GM18505 (cell line): ENCODE data around the gene PPP3R1.
A peak's percentile ranks its signal among the peaks of the same experiment; 100 is the strongest.

Experiments
- ATAC-seq: cut with Tn5 transposase; IDR thresholded peaks from one replicate; pipeline ENCODE4 v1.9.1; 2021; ENCODE audit not compliant: unreplicated experiment
- POLR2A ChIP-seq: IDR thresholded peaks from 4 replicates; pipeline ENCODE4 v1.6.1; 2011; ENCODE audit warnings: borderline replicate concordance; ENCODE audit not compliant: insufficient read depth, insufficient read length; ENCODE audit errors: extremely low read depth

Gene PPP3R1, protein sequence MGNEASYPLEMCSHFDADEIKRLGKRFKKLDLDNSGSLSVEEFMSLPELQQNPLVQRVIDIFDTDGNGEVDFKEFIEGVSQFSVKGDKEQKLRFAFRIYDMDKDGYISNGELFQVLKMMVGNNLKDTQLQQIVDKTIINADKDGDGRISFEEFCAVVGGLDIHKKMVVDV

DNA sequence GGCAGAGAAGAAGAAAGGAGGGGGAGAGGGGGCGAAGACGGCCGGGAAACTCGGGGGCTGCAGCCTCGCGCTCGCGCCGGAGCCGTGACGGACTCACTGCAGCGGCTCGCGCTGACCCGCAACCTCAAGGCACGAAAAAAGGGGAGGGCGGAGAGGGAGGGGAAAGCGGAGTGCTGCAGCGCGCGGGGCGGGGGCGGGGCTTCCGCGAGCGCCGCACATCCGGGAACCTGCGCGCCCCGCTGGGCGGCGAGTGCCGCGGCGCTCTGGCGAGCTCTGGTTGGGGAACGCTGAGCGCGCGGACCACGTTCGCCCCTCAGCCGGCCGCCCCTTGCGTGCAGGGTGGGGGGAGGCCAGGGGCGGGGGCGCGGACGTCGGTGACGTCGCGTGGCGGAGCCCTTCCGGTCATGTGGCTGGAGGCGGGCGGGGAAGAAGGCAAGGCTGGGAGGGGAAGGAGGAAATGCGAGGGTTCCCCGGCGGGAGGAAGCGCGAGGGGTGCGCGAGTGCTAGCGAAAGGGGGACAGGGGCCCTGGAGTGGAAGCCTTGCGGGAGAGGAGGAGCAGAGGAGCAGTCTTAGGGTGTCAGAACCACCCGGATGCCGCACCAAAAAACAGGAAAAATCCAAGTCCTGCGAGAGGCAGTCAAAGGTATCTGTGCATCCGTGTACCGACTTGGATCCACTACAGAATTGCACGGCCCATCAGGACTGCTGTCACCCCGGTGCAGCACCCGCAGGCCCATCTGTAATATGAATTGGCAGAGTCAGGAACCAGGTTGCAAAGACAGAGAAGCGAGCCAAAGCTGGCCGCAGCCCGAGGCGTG lies at the start of gene PPP3R1:
Gene PPP3R1, minus strand, starts transcription at position 133 of the 819 bp plus-strand sequence. CDS start 405 bp downstream, outside the sequence.
- TF ChIP-seq POLR2A: peak; percentile 94
- ATAC-seq: peak; percentile 81

DNA sequence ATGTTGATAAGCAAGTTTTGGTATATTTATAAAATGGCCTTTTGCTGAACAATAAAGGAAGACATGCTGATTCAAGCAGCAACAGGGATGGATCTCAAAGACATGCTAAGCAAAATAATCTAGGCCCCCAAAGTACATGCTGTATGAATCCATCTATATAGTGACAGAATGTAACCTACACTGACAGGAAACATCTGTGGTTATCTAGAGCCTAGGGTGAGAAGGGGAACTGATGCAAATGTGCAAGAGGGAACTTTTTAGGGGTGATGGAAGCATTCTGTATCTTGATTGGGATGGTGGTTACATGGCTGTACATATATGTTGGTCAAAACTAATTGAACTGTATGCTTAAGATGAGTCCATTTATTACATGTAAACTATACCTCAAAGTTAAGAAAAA lies 43.2 kb upstream of the PPP3R1 start:
- peak; percentile 82 for ATAC-seq
- TF ChIP-seq POLR2A: no peak

DNA sequence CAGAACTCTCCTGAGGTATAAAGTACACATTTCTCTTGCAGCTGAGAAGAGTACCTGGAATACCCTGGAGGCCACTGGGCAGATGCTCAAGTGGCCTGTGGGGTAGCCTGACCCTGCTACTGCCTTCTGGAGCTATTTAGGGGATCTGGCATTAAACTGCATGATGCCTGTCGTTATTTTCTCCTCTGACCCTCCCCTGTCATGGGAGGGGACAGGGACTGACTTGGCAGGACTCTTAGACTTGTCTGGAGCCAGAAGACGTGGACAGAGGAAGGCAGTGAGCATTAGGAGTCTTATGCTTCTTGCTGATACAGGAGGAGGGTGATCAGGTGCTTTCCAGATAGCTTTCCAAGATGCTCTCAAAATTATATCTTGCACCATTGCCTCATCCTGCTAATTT lies 42.6 kb upstream of the PPP3R1 start:
- no peak for ATAC-seq
- no peak for TF ChIP-seq POLR2A

DNA sequence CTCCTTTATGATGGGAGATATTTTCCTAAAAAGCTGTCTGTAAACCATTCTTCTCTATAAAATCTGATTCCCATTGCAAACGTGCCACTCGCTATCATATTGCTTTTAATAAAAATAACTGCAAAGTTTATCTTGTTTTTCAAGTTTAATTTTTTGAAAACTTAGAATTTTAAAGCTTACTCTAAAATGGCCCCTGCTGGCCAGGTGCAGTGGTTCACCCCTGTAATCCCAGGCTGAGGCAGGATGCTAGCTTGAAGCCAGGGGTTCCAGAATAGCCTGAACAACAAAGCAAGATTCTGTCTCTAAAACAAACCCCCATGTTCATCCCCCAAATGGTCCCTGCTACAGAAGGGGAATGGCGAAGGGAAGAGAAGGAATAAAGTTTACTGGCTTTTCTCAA lies 41.9 kb upstream of the PPP3R1 start:
- TF ChIP-seq POLR2A: no peak
- no peak for ATAC-seq

DNA sequence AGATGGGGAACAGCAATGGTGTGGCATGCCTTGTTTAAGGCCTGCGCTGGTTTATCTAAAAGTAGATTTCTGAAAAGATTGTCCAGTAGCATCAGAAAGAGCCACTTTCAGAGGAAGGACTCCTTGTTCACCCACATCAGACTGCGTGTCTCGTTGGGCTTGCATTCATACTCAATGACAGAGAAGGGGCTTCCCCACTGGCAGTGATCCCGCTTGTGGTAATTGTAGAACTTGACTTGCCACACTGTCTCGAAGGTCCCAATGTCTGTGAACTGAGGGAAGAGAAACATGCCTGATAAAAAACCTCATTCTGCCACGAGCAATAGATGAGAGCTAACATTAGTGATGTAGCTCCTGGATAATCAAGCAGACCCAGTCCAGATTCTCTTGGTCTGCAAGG lies 41.4 kb upstream of the PPP3R1 start:
- no peak for TF ChIP-seq POLR2A
- no peak for ATAC-seq

DNA sequence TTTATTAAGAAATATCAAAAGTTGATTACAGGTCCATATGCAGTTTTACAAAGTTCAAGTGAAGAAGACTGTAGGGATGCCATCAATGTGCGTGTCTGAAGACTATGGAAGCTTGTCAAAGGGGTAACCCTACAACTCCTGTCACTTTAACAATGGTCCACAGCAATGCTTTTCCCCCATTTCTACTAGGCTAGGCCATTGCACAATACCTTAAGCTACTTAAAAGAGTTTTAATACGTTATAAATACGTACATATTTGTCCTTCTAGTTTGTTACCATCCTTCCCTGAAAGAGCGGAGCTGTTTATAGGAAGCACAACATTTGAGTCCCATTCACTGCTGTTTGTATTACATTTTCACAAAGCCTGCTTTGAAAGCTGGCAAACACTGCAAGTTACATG lies 40.7 kb upstream of the PPP3R1 start:
- TF ChIP-seq POLR2A: no peak
- ATAC-seq: no peak

DNA sequence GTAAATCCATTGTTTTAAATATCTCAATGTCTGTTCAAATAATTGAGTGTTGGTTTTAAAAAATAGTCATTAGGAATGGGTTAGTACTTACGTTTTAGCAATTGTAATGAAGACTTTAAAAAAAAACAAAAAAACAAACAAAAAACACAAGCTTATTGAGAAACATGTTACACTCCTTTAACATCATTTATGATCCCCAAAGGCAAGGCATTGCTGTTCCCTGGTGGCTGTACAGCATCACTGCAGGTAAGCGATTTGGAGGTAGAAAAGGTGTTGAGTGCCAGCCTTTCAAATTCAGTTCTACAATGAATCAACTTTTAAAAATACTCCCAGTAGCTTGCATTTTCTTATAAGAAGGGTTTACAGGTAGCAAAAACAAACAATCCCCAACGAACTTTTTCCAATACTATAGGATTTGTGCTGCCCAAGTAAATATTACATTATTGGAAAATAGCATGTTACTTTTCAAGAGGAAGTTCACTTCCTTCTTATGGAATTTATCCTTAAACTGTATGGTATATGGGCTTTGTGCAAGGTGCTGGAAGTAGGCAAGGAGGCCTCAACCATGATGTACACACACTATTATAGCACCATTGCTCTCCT lies 39.9 kb upstream of the PPP3R1 start:
- no peak for ATAC-seq
- TF ChIP-seq POLR2A: no peak

DNA sequence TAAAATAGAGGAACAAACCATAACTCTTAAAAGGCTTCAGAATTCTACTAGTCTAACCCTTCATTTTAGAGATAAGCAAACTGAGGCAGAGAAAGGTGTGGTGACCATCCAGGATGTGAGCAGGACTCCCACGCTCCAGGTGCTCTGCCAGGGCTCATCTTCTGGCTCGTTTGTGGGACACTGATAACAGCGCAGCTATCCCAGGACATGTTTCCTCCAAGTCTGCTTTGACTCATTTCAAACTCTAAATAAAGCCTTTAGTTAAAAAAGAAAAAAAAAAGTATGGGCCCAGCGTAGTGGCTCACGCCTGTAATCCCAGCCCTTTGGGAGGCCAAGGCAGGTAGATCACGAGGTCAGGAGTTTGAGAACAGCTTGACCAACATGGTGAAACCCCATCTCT lies 39.0 kb upstream of the PPP3R1 start:
- no peak for TF ChIP-seq POLR2A
- no peak for ATAC-seq

DNA sequence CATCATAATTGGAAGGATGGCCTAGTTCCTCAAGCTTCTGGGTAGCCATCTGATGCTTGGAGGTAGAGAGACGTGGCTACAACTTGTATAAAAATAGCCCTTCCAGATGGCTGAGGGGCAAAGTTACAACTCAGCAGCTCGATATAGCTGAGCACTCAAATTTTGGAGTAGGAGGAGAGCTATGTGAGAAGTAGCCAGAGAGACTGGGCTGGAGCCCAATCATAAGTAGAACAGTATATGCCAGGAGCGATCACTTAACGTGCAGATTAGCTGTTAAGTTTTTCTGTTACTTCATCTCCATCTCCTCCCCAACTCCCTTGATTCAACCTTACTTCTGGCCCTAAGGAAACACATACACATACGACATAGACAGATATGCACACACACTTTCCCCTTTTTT lies 38.6 kb upstream of the PPP3R1 start:
- TF ChIP-seq POLR2A: no peak
- no peak for ATAC-seq

DNA sequence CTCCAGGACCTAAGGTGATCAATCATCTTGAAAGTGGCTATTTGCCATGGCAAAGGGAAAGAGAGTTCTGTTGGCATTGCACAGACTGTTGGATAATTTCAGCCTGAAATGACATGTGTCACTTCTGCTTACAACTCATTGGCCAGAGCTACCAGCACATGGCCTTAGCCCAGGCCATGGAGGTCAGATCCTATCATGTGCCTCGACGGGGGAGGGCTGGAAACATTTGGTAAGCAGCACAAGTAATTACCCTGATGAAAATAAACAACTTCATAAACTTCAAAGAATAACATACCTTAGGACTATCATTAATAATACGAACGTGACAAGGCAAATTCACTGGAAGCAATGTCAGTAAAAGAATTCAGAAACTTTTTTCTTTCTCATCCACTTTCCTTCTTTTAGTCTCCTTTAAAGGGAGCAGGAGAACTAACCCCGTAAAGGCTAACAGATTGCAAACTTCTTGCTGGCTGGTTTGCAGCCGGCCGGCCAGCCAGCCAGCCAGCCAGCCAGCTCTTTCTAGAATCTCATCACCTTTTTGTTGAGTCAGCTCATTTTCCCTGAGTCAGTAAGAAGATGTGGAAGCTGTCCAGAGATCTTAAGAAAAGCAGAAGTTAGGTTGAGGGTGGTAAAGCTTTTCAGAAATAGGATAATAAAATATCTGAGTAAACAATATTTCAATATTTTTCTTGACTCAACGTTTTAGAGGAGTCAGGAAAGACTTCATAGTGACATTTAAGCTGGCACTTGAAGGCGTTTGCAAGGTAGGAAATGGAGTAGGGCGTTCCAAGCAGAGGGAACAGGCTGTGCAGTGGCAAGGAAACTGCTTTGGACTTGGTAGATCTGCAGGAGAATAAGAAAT lies 35.5 kb upstream of the PPP3R1 start:
- TF ChIP-seq POLR2A: no peak
- ATAC-seq: no peak

DNA sequence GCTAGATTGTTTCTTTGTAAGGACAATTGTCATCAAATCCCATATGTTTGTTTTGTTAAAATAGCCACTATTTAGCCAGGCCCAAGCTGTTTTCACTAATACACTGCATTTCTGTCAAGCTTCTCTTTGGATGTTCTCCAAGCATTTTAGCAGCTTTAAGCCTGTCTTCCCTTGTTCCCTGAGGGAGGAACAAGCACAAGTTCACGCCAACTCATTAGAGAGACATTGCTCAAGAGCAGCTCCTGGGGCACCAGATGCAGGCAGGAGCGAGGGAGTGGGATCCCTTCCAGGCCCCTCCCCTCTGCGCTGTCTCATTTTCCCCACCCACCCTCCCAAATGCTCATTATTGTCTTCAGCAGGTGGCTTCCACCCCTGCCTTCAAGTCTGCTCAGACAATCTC lies 32.6 kb upstream of the PPP3R1 start:
- ATAC-seq: no peak
- TF ChIP-seq POLR2A: no peak

DNA sequence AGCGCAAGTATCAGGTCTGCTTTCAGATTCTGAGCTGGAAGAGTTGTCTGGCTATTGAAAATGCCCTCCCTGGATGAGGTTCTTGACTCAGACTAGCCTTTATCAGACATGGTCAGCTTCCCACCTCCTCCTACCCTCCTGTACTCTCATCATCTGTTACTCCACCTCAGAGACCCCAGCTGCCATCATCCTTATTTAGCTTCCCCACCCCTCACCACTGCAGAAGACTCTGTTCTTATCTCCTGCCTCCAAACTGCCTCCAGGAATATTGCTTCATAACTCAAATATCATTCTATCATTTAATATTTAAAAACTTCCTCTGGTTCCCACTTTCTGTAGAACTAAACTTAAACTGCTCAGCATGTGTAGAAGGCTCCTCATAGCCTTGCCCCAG lies 31.1 kb upstream of the PPP3R1 start:
- no peak for TF ChIP-seq POLR2A
- no peak for ATAC-seq

DNA sequence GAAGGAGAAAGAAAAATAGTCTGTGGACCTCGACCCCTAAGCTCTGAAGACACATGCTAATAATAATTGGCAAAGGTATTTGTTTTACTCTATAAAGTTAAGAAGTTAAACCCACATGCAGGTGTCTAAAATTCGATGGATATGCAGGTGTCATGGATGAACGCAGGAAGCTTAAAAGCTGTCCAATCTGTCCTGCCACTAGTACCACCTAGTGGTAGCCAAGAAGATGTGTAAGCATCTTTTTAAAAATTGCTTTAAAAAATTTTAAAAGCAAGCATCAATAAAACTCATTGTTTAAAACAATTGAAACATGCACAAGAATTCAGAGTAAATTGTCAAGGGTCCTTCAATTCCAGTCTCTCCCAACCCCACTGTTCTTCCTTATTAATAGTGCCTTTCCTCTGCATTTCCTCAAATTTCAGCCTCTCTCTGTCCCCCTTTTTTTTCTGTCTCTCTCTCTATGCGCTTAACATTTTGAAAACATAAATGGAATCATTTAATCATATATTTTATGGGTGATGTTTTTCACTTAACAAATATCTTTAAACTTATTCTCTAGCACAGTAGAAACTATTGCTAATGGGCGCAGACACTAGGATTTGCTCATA lies 30.6 kb upstream of the PPP3R1 start:
- TF ChIP-seq POLR2A: no peak
- ATAC-seq: no peak
